HG02588 (cell line): ENCODE measurements around the gene CAV3.

ENCODE experiments used
- ATAC-seq: cut with Tn5 transposase; IDR thresholded peaks from one replicate; pipeline ENCODE4 v1.9.1; 2021; ENCODE audit warnings: mild to moderate bottlenecking, moderate library complexity; ENCODE audit not compliant: unreplicated experiment

Gene CAV3

DNA sequence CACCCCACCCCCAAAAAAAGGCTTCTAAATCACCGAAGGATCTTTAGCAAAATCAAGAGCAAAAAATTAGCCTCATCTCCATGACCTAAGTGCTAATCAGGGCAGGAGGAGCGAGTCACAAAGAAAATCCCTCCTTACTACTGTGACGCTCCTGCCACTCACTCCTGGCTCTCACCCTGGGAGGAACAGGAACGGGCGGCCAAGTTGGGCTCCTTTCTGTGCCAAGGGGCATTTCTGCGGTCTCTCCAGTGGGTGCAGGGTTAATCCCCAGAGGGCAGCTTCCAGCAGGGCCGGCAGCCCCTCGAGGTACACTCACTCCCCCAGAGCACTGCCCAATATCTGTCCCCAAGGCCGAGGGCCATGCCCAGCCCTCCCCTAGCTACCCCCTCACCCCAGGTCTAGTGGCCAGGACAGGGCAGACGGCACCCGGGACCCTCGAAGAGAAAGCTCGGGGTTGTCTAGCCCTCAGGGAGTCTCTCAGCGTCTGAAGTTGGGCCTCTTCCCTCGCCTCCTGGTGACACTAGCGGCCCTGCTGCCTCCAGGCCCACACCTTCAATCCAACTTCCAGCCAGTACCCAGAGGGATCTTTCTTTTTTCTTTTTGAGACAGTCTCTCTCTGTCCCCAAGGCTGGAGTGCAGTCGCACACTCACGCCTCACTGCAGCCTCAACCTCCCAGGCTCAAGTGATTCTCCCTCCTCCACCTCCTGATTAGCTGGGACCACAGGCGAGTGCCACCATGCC lies 706 bp downstream of the CAV3 start:
- no peak for ATAC-seq

DNA sequence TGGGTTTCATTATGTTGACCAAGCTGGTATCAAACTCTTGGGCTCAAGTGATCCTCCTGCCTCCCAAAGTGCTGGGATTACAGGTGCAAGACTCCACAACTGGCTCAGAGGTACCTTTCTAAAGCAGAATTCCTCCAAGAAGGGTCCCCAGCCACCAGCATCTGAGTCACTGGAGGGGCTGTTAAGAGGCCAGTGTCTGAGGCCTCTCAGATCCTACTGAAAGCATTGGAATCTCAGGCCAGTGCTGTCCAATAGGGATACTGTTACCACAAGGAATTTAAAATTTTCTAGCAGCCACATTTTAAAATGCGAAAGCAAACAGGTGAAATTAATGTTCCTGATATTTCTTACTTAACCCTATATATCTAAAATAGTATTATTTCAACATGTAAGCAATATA lies 1.3 kb downstream of the CAV3 start:
- ATAC-seq, result no peak

GRCh38 chr3:8736436-8736835 lies 2.8 kb downstream of the CAV3 start:
- no peak for ATAC-seq

DNA sequence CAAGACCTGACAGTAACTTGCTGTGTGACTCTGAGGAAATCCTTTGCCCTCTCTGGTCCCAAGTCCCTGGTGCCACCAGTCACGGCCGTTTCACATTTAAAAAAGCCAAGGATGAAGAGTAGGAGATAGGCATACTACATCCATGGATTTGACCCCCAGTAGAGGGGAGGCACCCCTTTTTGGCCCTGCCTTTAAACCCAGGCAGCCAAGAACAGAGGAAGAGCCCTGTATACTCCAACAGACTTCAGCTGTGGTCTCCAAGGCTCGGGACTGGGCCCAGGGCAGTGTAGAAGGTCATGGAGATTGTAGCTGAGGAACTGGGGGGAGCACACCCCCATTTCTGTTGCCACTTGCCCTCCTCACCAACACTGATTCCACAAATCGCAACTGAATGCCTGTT lies 3.7 kb downstream of the CAV3 start:
- ATAC-seq, result no peak

DNA sequence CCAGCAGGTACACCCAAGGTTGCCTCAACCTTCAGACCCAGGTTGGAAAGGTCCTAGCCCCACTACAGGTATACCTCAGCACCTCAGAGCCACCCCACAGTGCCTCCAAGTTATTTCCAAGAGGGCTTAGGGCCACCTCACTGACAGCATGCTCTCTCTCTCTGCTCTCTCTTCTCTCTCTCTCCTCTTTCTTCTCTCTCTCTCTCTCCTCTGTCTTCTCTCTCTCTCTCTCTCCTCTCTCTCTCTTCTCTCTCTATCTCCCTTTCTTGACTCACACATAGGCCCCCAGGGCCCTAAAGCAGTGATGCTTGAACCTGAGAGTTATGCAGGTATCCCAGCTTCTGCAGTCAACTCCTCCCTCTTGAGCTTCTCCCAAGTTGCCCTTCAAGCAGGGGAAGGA lies 4.2 kb downstream of the CAV3 start:
- no peak for ATAC-seq

DNA sequence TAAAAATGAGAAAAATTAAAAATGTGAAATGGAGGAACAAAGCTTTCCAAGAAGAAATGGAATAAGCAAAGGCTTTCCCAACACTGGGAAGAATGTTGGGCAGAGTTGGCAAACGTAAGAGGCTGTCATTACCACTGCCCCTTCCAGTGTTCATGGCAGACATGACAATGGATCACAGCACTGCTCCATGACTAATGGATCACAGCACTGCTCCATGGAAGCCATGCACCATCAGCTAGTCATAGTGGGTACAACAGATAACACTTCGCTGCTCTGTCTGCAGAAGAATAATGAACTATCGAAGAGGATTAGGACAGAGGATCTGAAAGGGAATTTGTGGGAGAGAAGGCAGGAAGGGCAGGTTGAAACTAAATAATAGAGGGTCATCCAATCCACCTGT lies 5.0 kb downstream of the CAV3 start:
- ATAC-seq, result no peak

GRCh38 chr3:8739757-8740504 lies 6.3 kb downstream of the CAV3 start:
- no peak for ATAC-seq

DNA sequence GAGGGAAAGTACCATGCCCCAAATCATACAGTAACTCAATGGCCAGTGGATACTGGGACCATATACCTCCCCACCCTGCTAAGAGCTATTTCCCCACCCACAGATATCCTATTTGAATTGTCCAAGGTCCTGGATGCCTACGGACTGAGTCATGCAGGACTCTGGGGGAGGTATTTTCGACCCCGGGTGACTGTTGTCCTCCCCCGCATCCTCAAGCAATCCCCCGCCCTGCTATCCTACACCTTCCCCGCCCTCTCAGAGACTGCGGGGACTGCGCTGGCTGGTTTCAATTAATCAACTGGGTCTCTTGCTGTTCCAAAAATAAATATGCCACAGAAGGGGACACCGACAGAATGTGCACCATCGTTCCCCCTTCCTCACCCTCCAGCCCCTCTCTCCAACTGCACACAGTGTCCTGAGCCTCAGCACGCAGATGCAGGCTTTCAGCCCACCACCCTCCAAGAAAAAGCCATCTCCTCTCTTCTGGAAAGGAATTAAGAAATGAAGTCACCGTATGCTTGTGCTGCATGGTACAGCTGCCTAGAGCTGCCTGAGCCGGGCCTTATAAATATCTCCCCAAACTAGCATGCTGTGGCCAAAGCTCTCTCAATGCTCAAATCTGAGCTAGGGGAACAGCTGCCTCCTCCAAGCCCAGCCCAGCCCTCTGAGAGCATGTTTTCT lies 8.1 kb downstream of the CAV3 start:
- no peak for ATAC-seq

DNA sequence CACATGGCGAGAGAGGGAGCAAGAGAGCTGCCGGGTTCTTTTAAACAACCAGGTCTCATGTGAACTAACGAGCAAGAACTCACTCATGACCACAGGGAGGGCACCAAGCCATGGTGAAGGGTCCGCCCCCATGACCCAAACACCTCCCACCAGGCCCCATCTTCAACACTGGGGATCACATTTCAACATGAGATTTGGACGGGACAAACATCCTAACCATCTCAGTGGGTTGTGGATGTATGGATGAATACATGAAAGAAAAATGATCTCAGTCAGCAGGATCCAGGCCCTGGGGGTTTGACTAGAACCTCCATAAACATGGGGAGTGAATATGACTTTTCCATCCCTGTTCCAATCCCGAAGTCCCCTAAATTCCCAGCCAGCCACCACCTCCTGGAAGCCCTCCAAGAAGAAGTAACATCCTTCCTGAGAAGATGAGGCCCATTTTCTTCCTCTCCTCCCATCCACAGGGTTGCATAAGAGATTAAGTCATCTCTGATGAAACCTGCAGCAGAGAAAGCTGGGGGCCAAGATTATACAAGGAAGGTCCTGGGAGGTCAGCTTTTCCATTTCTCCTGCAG lies 9.5 kb downstream of the CAV3 start:
- ATAC-seq, result no peak

- ATAC-seq, result no peak
Observed at GRCh38 chr3:8743911-8744310, 10.3 kb downstream of the CAV3 start.

DNA sequence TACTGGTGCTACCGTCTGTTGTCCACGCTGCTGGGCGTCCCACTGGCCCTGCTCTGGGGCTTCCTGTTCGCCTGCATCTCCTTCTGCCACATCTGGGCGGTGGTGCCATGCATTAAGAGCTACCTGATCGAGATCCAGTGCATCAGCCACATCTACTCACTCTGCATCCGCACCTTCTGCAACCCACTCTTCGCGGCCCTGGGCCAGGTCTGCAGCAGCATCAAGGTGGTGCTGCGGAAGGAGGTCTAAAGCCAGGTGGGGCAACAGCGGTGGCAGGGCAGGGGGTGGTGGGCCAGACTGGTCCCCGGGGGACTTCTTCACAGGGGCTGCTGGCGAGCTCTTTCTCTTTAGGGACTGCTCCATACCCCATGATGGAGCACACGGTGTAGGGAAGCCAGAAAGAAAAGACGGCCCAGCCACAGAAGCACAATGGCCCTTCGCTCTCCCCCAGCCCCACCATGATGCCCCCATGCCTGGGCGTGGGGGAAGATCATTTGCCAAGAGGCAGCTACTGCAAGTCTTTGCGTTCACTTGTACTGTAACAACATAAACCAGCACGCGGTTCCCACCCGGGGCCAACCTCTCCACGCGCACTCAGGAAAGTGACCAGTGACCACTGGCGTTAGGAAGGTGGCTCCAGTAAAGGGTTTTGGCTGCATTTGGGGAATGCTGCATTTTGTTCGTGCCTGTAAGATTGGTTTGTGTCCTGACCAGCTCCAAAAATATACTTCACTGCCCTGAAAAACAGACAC lies 12.2 kb downstream of the CAV3 start:
- ATAC-seq, result no peak

GRCh38 chr3:8746780-8747345 lies 13.3 kb downstream of the CAV3 start:
- ATAC-seq, result no peak

DNA sequence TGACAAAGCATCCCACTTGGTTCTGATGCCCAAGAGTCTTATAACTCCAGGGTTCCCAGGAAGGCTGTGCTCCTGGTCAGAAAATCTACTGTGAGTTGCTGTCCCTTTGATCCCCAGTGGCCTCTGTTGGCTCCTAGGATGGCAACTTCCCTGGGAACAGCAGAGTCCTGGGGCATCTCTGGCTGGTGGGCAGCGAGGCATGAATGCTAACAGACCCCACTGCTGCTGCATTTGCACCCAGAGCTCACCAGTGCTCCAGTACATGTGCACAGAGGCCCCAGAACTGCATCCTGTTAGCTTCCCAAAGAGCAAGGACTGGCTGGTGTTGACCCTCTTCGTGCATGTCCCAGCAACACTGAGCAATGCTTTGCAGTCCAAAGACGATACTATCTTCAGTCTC lies 15.7 kb downstream of the CAV3 start:
- ATAC-seq, result no peak

- ATAC-seq, result no peak
Observed at GRCh38 chr3:8752832-8753231, 19.2 kb downstream of the CAV3 start.

DNA sequence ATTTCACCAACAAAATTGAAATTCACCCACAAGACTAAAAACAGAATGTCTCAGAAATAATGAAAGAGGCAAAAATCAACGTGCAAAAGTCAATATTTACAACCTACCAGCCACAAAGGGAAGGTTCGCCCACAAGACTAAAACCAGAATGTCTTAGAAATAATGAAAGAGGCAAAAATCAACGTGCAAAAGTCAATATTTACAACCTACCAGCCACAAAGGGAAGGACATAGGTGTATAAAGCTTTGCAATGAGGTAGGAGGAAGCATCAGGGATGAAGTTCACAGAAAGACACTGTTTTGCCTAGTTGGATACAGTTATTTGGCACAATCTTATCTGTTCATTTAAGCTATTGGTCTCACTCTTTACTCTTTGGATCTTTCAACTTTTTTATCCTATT lies 21.5 kb downstream of the CAV3 start:
- ATAC-seq, result no peak

- no peak for ATAC-seq
Observed at GRCh38 chr3:8755564-8756237, 22.1 kb downstream of the CAV3 start.

GRCh38 chr3:8756671-8757070 lies 23.1 kb downstream of the CAV3 start:
- ATAC-seq, result no peak

DNA sequence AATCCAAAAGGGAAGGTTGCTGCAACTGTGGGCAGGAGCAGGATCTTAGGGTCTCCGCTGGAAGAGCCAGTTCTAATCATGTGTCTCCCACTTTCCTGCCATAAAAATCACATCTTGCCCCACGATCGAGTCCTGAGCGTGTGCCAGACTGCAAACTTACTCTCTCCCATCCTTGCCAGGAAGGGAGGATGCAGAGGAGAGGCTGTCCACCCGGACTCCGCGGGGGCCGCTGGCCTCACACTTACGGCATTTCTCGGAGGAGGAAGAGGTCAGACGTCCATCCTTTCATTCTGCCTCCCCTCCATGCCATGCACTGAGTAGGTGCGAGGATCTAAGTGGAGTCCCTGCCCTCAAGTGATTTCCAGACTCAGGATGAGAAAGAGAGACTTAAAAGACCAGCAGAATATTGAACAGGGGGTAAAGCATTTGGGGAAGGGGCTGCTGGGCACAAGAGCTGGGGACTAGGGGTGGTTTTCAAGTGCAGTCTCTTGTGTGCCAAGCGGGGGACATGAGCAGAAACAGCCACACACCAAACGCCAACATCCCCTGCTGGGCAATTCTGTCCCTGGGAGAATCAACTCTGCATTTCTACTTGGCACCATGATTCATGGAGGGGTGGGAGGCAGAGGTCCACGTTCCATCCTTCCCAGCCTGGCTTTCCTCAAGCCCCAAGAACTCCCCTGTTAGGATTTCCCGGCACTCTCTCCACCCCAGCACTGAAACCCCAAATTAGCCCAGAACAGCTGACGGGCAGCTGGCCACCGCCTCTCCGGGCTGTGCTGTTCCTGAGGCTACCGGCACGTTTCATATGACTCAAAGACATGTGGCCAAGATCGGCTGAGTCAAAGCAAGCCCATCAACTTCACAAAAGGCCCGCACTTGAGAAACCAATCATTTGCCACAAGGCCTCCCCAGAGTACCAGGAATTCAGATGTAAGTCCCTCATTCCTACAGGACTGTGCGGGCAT lies 24.2 kb downstream of the CAV3 start:
- ATAC-seq, result no peak
